GM23338 (cell line): Measurements from ENCODE around the gene C2orf78. TPM values are rescaled to one million over a fixed set of nuclear protein-coding genes. Genes with fewer than 3 reads are reported as not detected.

Source experiments
- CREB1 ChIP-seq: fragments of 250-450 bp; sonication (Bioruptor Pico); IDR thresholded peaks from 2 replicates; pipeline ENCODE4 v1.5.0; 2020; ENCODE audit warnings: low read depth, mild to moderate bottlenecking, moderate library complexity
- ETS1 ChIP-seq: IDR thresholded peaks from 2 replicates; pipeline ENCODE4 v1.6.1; 2016; ENCODE audit warnings: antibody characterized with exemption
- NANOG ChIP-seq: IDR thresholded peaks from 2 replicates; pipeline ENCODE4 v1.6.1; 2016; ENCODE audit warnings: antibody characterized with exemption, borderline replicate concordance
- POLR2AphosphoS5 ChIP-seq: IDR thresholded peaks from 2 replicates; pipeline ENCODE4 v1.6.1; 2016; ENCODE audit warnings: antibody characterized with exemption, low read depth
- REST ChIP-seq: IDR thresholded peaks from one replicate; pipeline ENCODE4 v1.6.1; 2018; ENCODE audit warnings: antibody characterized with exemption; ENCODE audit not compliant: unreplicated experiment
- STAT1 ChIP-seq: IDR thresholded peaks from one replicate; pipeline ENCODE4 v1.6.1; 2016; ENCODE audit warnings: antibody characterized with exemption; ENCODE audit not compliant: unreplicated experiment
- ZNF114 ChIP-seq: fragments of 250-450 bp; sonication (Bioruptor Pico); IDR thresholded peaks from 2 replicates; pipeline ENCODE4 v1.5.0; 2020; ENCODE audit warnings: mild to moderate bottlenecking, moderate library complexity
- ZNF462 ChIP-seq: fragments of 250-450 bp; sonication (Bioruptor Pico); IDR thresholded peaks from 2 replicates; pipeline ENCODE4 v1.5.0; 2020; ENCODE audit warnings: mild to moderate bottlenecking, moderate library complexity
- polyA plus RNA-seq: library from polyadenylated mRNA; unstranded; fragments of >200 nt; fragmentation: Nextera tagmentation; extraction: Ambion mirVana; gene quantifications from 2 replicates; pipeline ENCODE4 v1.2.1, GENCODE V29; 2016
- total RNA-seq: library from RNA; depleted of rRNA; stranded (reverse); fragments of >200 nt; shearing (Covaris generic); gene quantifications from 2 replicates; pipeline ENCODE4 v1.2.3, GENCODE V29; 2014

C2orf78 gene
- total and polyA plus RNA-seq, 2 experiments from 2014 or later: 0.14 to 0.18 TPM

- no peak for TF ChIP-seq ZNF462 (CRISPR knock-in tag)
- TF ChIP-seq ETS1: no peak
- no peak for TF ChIP-seq REST
- TF ChIP-seq NANOG: no peak
- no peak for TF ChIP-seq POLR2AphosphoS5
- no peak for TF ChIP-seq STAT1
- TF ChIP-seq ZNF114 (CRISPR knock-in tag): no peak
- no peak for TF ChIP-seq CREB1 (CRISPR knock-in tag)
These were observed 13.3 kb upstream of the C2orf78 start (continued) for GRCh38 chr2:73770725-73771124.
